ENCODE data around the gene CUL2. TPM values are rescaled to one million over a fixed set of nuclear protein-coding genes. Genes with fewer than 3 reads are reported as not detected.

Gene CUL2
- total and polyA plus RNA-seq, 10 of the 15 experiments (the other 5 are each of a cell fraction or from before 2014, with no cell fraction given) = 11.9 to 56.5 (median 33.2) TPM

DNA sequence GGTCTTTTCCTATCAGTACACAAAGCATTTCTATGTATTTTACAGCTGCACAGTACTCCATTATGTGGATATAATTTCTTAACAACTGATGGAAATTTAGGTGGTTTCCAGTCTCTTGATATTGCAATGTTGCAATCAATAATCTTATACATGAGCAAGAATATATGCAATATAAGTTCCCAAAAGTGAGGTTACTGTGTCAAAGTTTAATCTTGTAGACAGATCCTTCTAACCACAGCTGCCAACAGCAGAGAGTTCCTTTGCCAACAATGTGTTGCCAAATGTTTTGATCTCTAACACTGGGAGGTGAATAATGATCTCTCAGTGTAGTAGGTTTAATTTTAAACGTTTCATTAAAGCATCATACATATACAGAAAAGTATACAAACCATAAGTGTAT is 54.5 kb downstream of the CUL2 start:
- BruUV-seq (replicated peaks) = no TSS peak

DNA sequence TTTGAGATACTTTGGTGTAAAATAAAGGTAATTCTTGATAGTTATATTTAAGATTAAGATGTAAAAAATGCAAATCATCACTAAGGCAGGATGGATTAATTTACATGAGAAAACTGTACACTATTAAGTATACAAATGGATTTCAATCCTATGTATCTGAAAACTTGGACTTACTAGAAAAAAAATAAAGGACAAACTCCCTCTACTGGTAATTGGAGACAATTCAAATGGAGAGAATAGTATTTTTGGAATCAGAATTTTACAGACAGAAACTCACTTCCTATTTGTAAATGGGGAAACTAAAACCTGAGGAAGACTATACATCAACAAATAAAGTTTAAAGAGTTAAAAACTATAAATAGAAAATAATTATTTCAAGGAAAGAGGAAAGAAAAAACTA is 62.6 kb downstream of the CUL2 start:
- Histone ChIP-seq H4K20me1 (ENCODE audit: control insufficient read depth, insufficient read depth) (no peaks in the 10 kb centered on the region), H2AFZ (ENCODE audit: control insufficient read depth, low read depth, low read length) (no peak overlapping the region), H3K27me3 (replicated peaks in 1 of 2; ENCODE audit: control insufficient read depth in 2 of 2, insufficient read depth in 2 of 2, low read length in 1 of 2) (no peaks in the 10 kb centered on the region), H3K4me1 (ENCODE audit: control insufficient read depth, insufficient read depth, low read length) (no peaks in the 10 kb centered on the region), H3K27ac (ENCODE audit: control insufficient read depth, insufficient read depth) (no peak overlapping the region), H3K4me2 (ENCODE audit: control insufficient read depth, insufficient read depth) (no peak overlapping the region), H3K9me3 (replicated peaks; ENCODE audit: control insufficient read depth, insufficient read depth, low read length) (no peaks in the 10 kb centered on the region), H3K4me3 (no peak overlapping the region), H3K36me3 (ENCODE audit: control insufficient read depth in 2 of 2, insufficient read depth in 2 of 2, low read length in 1 of 2) (peaks cover 0 to 9% of the 10 kb centered on the region in 2 experiments; a peak in 3 of 4 replicates), H3K79me2 (ENCODE audit: control insufficient read depth, insufficient read depth, low read length) (no peaks in the 10 kb centered on the region), H3K9ac (ENCODE audit: control insufficient read depth, insufficient read depth, low read length) (no peak overlapping the region)
- no peak for FAIRE-seq
- ChIA-PET SMC1A (ENCODE audit: uncharacterized antibody, unreplicated experiment) (interaction anchor here (0.7 to 2.3 kb wide), 3 partner anchors 191 to 373 kb away, joined by 3 to 6 read pairs (median 6); no protein-coding TSS in a partner anchor), RAD21 (ENCODE audit: unreplicated experiment) (interaction anchor here (0.7 to 2.2 kb wide), 4 partner anchors 17 to 1969 kb away, joined by 3 to 14 read pairs (median 3); no protein-coding TSS in a partner anchor), POLR2A (interaction anchor here (0.6 kb wide), 1 partner anchor 40 kb away, joined by 4 read pairs; no protein-coding TSS in a partner anchor), CTCF (interaction anchor here (0.6 to 4.9 kb wide), 6 partner anchors 12 to 362 kb away, joined by 3 to 26 read pairs (median 8); partner anchors contain the start of gene CUL2)
- ATAC-seq = no peak
- intact Hi-C loops (cut with micrococcal nuclease; ENCODE audit: unreplicated experiment) (loop anchor here (5.0 kb wide), 1 partner anchor 360 kb away; no protein-coding TSS in a partner anchor), in situ Hi-C loops (cut with MboI) (no loop called here)
- BruUV-seq (replicated peaks) = no TSS peak
- no peak for DNase-seq (ENCODE audit: low read depth, low spot score)
- TF ChIP-seq RBBP5 (conservative IDR thresholded peaks at IDR 0.05) (no peak), CBFB (IDR thresholded peaks at IDR 0.05; ENCODE audit: low read depth) (no peak), SREBF2 (IDR thresholded peaks at IDR 0.05; ENCODE audit: low read length) (no peak), HDGF (IDR thresholded peaks at IDR 0.05) (no peak), GABPA (IDR thresholded peaks at IDR 0.05; ENCODE audit: low read depth) (no peak), ESRRA (IDR thresholded peaks at IDR 0.05; ENCODE audit: low read length) (no peak), YBX1 (IDR thresholded peaks at IDR 0.05) (no peak), KAT2A (conservative IDR thresholded peaks at IDR 0.05; ENCODE audit: control insufficient read depth, low read depth, low read length) (no peak), HCFC1 (IDR thresholded peaks at IDR 0.05; ENCODE audit: low read length) (no peak), NBN (IDR thresholded peaks at IDR 0.05) (no peak), CREB1 (IDR thresholded peaks at IDR 0.05; ENCODE audit: low read depth) (no peak), FOS (IDR thresholded peaks at IDR 0.05; ENCODE audit: borderline replicate concordance, extremely low read depth, insufficient read length) (no peak)
- TF ChIP-seq, protein P1, sequence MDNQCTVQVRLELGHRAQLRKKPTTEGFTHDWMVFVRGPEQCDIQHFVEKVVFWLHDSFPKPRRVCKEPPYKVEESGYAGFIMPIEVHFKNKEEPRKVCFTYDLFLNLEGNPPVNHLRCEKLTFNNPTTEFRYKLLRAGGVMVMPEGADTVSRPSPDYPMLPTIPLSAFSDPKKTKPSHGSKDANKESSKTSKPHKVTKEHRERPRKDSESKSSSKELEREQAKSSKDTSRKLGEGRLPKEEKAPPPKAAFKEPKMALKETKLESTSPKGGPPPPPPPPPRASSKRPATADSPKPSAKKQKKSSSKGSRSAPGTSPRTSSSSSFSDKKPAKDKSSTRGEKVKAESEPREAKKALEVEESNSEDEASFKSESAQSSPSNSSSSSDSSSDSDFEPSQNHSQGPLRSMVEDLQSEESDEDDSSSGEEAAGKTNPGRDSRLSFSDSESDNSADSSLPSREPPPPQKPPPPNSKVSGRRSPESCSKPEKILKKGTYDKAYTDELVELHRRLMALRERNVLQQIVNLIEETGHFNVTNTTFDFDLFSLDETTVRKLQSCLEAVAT (IDR thresholded peaks at IDR 0.05) = no peak
- TF ChIP-seq, protein P2, sequence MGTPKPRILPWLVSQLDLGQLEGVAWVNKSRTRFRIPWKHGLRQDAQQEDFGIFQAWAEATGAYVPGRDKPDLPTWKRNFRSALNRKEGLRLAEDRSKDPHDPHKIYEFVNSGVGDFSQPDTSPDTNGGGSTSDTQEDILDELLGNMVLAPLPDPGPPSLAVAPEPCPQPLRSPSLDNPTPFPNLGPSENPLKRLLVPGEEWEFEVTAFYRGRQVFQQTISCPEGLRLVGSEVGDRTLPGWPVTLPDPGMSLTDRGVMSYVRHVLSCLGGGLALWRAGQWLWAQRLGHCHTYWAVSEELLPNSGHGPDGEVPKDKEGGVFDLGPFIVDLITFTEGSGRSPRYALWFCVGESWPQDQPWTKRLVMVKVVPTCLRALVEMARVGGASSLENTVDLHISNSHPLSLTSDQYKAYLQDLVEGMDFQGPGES (IDR thresholded peaks at IDR 0.05) = no peak

More for the DNA sequence above, 54.5 kb downstream of the CUL2 start:
- H2AFZ ChIP-seq (ENCODE audit: control insufficient read depth, low read depth, low read length) = no peak overlapping the region
- in situ Hi-C loops (cut with MboI) = no loop called here
- H3K9ac ChIP-seq (ENCODE audit: control insufficient read depth, insufficient read depth, low read length) = no peak overlapping the region
- ChIA-PET CTCF (interaction anchor here (1.2 kb wide), 1 partner anchor 10 kb away, joined by 5 read pairs; no protein-coding TSS in a partner anchor), POLR2A (no interaction called here), SMC1A (ENCODE audit: uncharacterized antibody, unreplicated experiment) (interaction anchor here (0.6 to 2.4 kb wide), 3 partner anchors 9 to 1166 kb away, joined by 3 to 9 read pairs (median 8); no protein-coding TSS in a partner anchor), RAD21 (ENCODE audit: unreplicated experiment) (no interaction called here)
- H3K27ac ChIP-seq (ENCODE audit: control insufficient read depth, insufficient read depth) = no peak overlapping the region
- peaks cover 0 to 12% of the 10 kb centered on the region in 2 experiments for H3K36me3 ChIP-seq (ENCODE audit: control insufficient read depth in 2 of 2, insufficient read depth in 2 of 2, low read length in 1 of 2)
- TF ChIP-seq STAT1 (conservative IDR thresholded peaks at IDR 0.05) (no peak), JUNB (IDR thresholded peaks at IDR 0.05) (no peak), NBN (IDR thresholded peaks at IDR 0.05) (no peak)
- TF ChIP-seq, protein P3, sequence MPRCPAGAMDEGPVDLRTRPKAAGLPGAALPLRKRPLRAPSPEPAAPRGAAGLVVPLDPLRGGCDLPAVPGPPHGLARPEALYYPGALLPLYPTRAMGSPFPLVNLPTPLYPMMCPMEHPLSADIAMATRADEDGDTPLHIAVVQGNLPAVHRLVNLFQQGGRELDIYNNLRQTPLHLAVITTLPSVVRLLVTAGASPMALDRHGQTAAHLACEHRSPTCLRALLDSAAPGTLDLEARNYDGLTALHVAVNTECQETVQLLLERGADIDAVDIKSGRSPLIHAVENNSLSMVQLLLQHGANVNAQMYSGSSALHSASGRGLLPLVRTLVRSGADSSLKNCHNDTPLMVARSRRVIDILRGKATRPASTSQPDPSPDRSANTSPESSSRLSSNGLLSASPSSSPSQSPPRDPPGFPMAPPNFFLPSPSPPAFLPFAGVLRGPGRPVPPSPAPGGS (IDR thresholded peaks at IDR 0.05; ENCODE audit: borderline replicate concordance, insufficient read depth, low read depth, low read length, poor library complexity, severe bottlenecking) = no peak
- no peak for ATAC-seq
- no peak overlapping the region for H3K4me2 ChIP-seq (ENCODE audit: control insufficient read depth, insufficient read depth)
- no peak overlapping the region for H3K4me3 ChIP-seq
- no peaks in the 10 kb centered on the region for H3K27me3 ChIP-seq (replicated peaks in 1 of 2; ENCODE audit: control insufficient read depth in 2 of 2, insufficient read depth in 2 of 2, low read length in 1 of 2)
- 0% methylated on average over 1 of the region's 1 CpG for WGBS (ENCODE audit: insufficient coverage, insufficient replicate concordance, low lambda C conversion rate, missing lambda C conversion rate)
- intact Hi-C loops (cut with micrococcal nuclease; ENCODE audit: unreplicated experiment) = no loop called here
- no peak for DNase-seq (ENCODE audit: low read depth, low spot score)
- H3K79me2 ChIP-seq (ENCODE audit: control insufficient read depth, insufficient read depth, low read length) = no peaks in the 10 kb centered on the region
- H3K4me1 ChIP-seq (ENCODE audit: control insufficient read depth, insufficient read depth, low read length) = no peaks in the 10 kb centered on the region
- H4K20me1 ChIP-seq (ENCODE audit: control insufficient read depth, insufficient read depth) = no peaks in the 10 kb centered on the region
- H3K9me3 ChIP-seq (replicated peaks; ENCODE audit: control insufficient read depth, insufficient read depth, low read length) = no peaks in the 10 kb centered on the region
- no peak for FAIRE-seq

Data from GM12878 (cell line).